ENCODE results near the gene SLCO4A1.

The SLCO4A1 gene

DNA sequence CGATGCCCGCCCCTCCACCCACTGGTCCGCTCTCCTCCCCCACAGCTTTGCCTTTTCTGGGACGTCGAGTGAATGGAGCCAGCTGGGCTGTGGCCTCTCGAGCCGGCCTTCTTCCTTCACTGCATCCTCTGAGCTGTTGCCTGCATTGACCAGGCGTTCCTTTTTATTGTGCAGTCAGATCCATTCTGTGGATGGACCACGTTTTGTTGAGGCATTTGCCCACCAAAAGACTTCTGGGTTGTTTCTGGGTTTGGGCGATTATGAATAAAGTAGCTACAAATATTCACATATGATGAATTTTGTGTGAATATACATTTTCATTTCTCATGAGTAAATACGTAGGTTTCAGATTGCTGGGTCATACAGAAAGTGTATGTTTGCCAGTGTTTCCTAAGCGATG, 76.2 kb downstream of the SLCO4A1 start:
- no peak for DNase-seq

GRCh38 chr20:62719250-62719935, 77.1 kb downstream of the SLCO4A1 start:
- no peak for DNase-seq

All from right kidney (tissue), 1 donor.